ENCODE measurements around the gene CGB7. TPM values are rescaled to one million over a fixed set of nuclear protein-coding genes. Genes with fewer than 3 reads are reported as not detected.

CGB7 gene
- 0.97 TPM in 1 of 2 replicates, not detected in the other for total RNA-seq

GRCh38 chr19:49057636-49058234 is at the start of gene CGB7:
TSS of gene CGB7 (minus strand) at chr19:49057749. CDS start at chr19:49055375, 2,374 bp downstream.

GRCh38 chr19:49085020-49085867 is 27.7 kb upstream of the CGB7 start, which contains the start of gene SNRNP70:
TSS of gene SNRNP70 (plus strand) at chr19:49085451. CDS start at chr19:49086415, 964 bp downstream.

GRCh38 chr19:49064768-49065611 is 7.4 kb upstream of the CGB7 start, which contains the start of gene NTF4:
TSS of gene NTF4 (minus strand) at chr19:49064818. CDS start at chr19:49061997, 2,821 bp downstream.

GRCh38 chr19:49049011-49049410 is 8.5 kb downstream of the CGB7 start, which contains the start of gene CGB8:
TSS of gene CGB8 (minus strand) at chr19:49049111. CDS start at chr19:49048739, 372 bp downstream.

GRCh38 chr19:49043548-49043947 is 14.0 kb downstream of the CGB7 start, which contains the start of gene CGB5:
TSS of gene CGB5 (plus strand) at chr19:49043848. CDS start at chr19:49044210, 362 bp downstream.

GRCh38 chr19:49036815-49037214 is 20.7 kb downstream of the CGB7 start, which contains the start of gene CGB1:
TSS of gene CGB1 (minus strand) at chr19:49036895. CDS start at chr19:49036711, 184 bp downstream.

GRCh38 chr19:49031642-49032301 is 25.8 kb downstream of the CGB7 start, which contains the start of gene CGB2:
TSS of gene CGB2 (plus strand) at chr19:49031890. CDS start at chr19:49032096, 206 bp downstream.

GRCh38 chr19:49024233-49024632 is 33.3 kb downstream of the CGB7 start, which contains the start of gene CGB3:
TSS of gene CGB3 (minus strand) at chr19:49024333. CDS start at chr19:49023971, 362 bp downstream.

GRCh38 chr19:49017041-49017665 is 40.4 kb downstream of the CGB7 start, which contains the start of gene LHB:
TSS of gene LHB (minus strand) at chr19:49017091. CDS start at chr19:49017081, 10 bp downstream.

Other genes starting within 250 kb of the CGB7 start
- 50.5 and 82.1 TPM in 2 replicates for gene BCAT2, start 246.7 kb downstream of the CGB7 start, total RNA-seq
- 0.49 and 1.8 TPM in 2 replicates for gene HSD17B14, start 221.3 kb downstream of the CGB7 start, total RNA-seq
- 9.7 and 28.4 TPM in 2 replicates for gene PLEKHA4, start 189.1 kb downstream of the CGB7 start, total RNA-seq
- 51.0 and 87.6 TPM in 2 replicates for gene PPP1R15A, start 185.3 kb downstream of the CGB7 start, total RNA-seq
- 2.8 TPM in 1 of 2 replicates, not detected in the other for gene TULP2, start 159.0 kb downstream of the CGB7 start, total RNA-seq
- 580 and 629 TPM in 2 replicates for gene NUCB1, start 157.4 kb downstream of the CGB7 start, total RNA-seq
- not detected in 2 replicates for gene DHDH, start 124.0 kb downstream of the CGB7 start, total RNA-seq
- gene BAX, start 102.9 kb downstream of the CGB7 start, total RNA-seq, result 85.0 and 99.0 TPM in 2 replicates
- 7,567 and 8,205 TPM in 2 replicates for gene FTL, start 92.4 kb downstream of the CGB7 start, total RNA-seq
- gene GYS1, start 64.4 kb downstream of the CGB7 start, total RNA-seq, result 135 and 151 TPM in 2 replicates
- 155 and 181 TPM in 2 replicates for gene RUVBL2, start 63.9 kb downstream of the CGB7 start, total RNA-seq
- not detected in 2 replicates for gene LHB, start 40.7 kb downstream of the CGB7 start, total RNA-seq
- not detected in 2 replicates for gene CGB3, start 33.4 kb downstream of the CGB7 start, total RNA-seq
- not detected in 2 replicates for gene CGB2, start 25.9 kb downstream of the CGB7 start, total RNA-seq
- not detected in 2 replicates for gene CGB1, start 20.9 kb downstream of the CGB7 start, total RNA-seq
- gene CGB5, start 13.9 kb downstream of the CGB7 start, total RNA-seq, result not detected in 2 replicates
- gene CGB8, start 8.6 kb downstream of the CGB7 start, total RNA-seq, result not detected in 2 replicates
- not detected in 2 replicates for gene NTF4, start 7.1 kb upstream of the CGB7 start, total RNA-seq
- gene KCNA7, start 14.9 kb upstream of the CGB7 start, total RNA-seq, result not detected in 2 replicates
- 174 and 218 TPM in 2 replicates for gene SNRNP70, start 27.7 kb upstream of the CGB7 start, total RNA-seq
- 12.1 and 13.1 TPM in 2 replicates for gene LIN7B, start 56.6 kb upstream of the CGB7 start, total RNA-seq
- gene C19orf73, start 61.4 kb upstream of the CGB7 start, total RNA-seq, result 0.97 and 2.2 TPM in 2 replicates
- gene PPFIA3, start 61.8 kb upstream of the CGB7 start, total RNA-seq, result 2.8 and 7.6 TPM in 2 replicates
- gene HRC, start 97.6 kb upstream of the CGB7 start, total RNA-seq, result 0.18 and 0.32 TPM in 2 replicates
- 21.4 and 24.2 TPM in 2 replicates for gene TRPM4, start 100.0 kb upstream of the CGB7 start, total RNA-seq

Data from cardiac atrium fibroblast (primary cell).